Smooth muscle cell (in vitro differentiated cells): ENCODE data around the gene SKOR1. TPM values are rescaled to one million over a fixed set of nuclear protein-coding genes. Genes with fewer than 3 reads are reported as not detected.

Source experiments
- DNase-seq: peaks from one replicate; lab custom pipeline; 2025; ENCODE audit not compliant: unreplicated experiment; lab: John Stamatoyannopoulos, UW
- H2AFZ ChIP-seq: fragments of 200-600 bp; sonication (generic); 2 replicates; pipeline ENCODE4 v1.6.0; 2016; ENCODE audit warnings: antibody characterized with exemption, low read depth, mild to moderate bottlenecking
- H3F3A ChIP-seq: fragments of 200-600 bp; sonication (generic); 2 replicates; pipeline ENCODE4 v1.6.0; 2017; ENCODE audit warnings: antibody characterized with exemption, low read depth
- H3K27ac ChIP-seq: fragments of 200-600 bp; sonication (generic); 2 replicates; pipeline ENCODE4 v1.5.1; 2016; ENCODE audit warnings: low read depth, mild to moderate bottlenecking
- H3K27me3 ChIP-seq: fragments of 200-600 bp; sonication (generic); 2 replicates; pipeline ENCODE4 v1.6.1; 2016; ENCODE audit warnings: low read depth, mild to moderate bottlenecking
- H3K36me3 ChIP-seq: fragments of 200-600 bp; sonication (generic); 2 replicates; pipeline ENCODE4 v1.5.1; 2016; ENCODE audit warnings: low read depth
- H3K4me1 ChIP-seq: fragments of 200-600 bp; sonication (generic); 2 replicates; pipeline ENCODE4 v1.5.1; 2016; ENCODE audit warnings: low read depth
- H3K4me2 ChIP-seq: fragments of 200-600 bp; sonication (generic); 2 replicates; pipeline ENCODE4 v1.6.0; 2016; ENCODE audit warnings: mild to moderate bottlenecking
- H3K4me3 ChIP-seq: fragments of 200-600 bp; sonication (generic); 2 replicates; pipeline ENCODE4 v1.5.1; 2016; ENCODE audit warnings: mild to moderate bottlenecking
- H3K79me2 ChIP-seq: fragments of 200-600 bp; sonication (generic); 2 replicates; pipeline ENCODE4 v1.6.0; 2016; ENCODE audit warnings: low read depth, mild to moderate bottlenecking
- H3K9ac ChIP-seq: fragments of 200-600 bp; sonication (generic); 2 replicates; pipeline ENCODE4 v1.6.0; 2016; ENCODE audit warnings: low read depth
- H3K9me3 ChIP-seq: fragments of 200-600 bp; sonication (generic); replicated peaks from 2 replicates; pipeline ENCODE4 v1.5.1; 2016; ENCODE audit warnings: low read depth
- H4K20me1 ChIP-seq: fragments of 200-600 bp; sonication (generic); 2 replicates; pipeline ENCODE4 v1.6.0; 2016; ENCODE audit warnings: low read depth
- WGBS: methylation state at CpG from one replicate; pipeline ENCODE4 v1.1.7; 2016; ENCODE audit warnings: low lambda C conversion rate; 5-methylcytosine and 5-hydroxymethylcytosine counted together
- polyA plus RNA-seq: library from polyadenylated mRNA; unstranded; fragments of >200 nt; fragmentation: Nextera tagmentation; extraction: Ambion mirVana; gene quantifications from 2 replicates; pipeline ENCODE4 v1.2.1, GENCODE V29; 2016
- total RNA-seq: library from RNA; depleted of rRNA; stranded (reverse); fragments of >200 nt; gene quantifications from 2 replicates; pipeline ENCODE4 v1.2.3, GENCODE V29; 2014
- TF ChIP-seq, protein P1 (sequence below): fragments of 200-600 bp; sonication (generic); IDR thresholded peaks from 2 replicates; pipeline ENCODE4 v1.5.1; 2017; ENCODE audit warnings: borderline replicate concordance, mild to moderate bottlenecking, antibody characterized with exemption; ENCODE audit not compliant: insufficient read depth, poor library complexity, severe bottlenecking

The SKOR1 gene
- total and polyA plus RNA-seq, 2 experiments from 2014 or later, result 0.04 to 0.21 TPM

- WGBS, result 87% methylated on average over 8 of the region's 8 CpGs
- Histone ChIP-seq H4K20me1 (no peaks in the 10 kb centered on the region), H3K9me3 (no peaks in the 10 kb centered on the region), H3F3A (no peaks in the 10 kb centered on the region), H3K4me1 (peaks cover under 1% of the 10 kb centered on the region), H2AFZ (no peak overlapping the region), H3K4me2 (no peak overlapping the region), H3K9ac (no peak overlapping the region), H3K27me3 (no peaks in the 10 kb centered on the region), H3K36me3 (peaks cover 14% of the 10 kb centered on the region), H3K4me3 (no peak overlapping the region), H3K79me2 (no peaks in the 10 kb centered on the region), H3K27ac (no peak overlapping the region)
- DNase-seq, result no peak
- TF ChIP-seq, protein P1, sequence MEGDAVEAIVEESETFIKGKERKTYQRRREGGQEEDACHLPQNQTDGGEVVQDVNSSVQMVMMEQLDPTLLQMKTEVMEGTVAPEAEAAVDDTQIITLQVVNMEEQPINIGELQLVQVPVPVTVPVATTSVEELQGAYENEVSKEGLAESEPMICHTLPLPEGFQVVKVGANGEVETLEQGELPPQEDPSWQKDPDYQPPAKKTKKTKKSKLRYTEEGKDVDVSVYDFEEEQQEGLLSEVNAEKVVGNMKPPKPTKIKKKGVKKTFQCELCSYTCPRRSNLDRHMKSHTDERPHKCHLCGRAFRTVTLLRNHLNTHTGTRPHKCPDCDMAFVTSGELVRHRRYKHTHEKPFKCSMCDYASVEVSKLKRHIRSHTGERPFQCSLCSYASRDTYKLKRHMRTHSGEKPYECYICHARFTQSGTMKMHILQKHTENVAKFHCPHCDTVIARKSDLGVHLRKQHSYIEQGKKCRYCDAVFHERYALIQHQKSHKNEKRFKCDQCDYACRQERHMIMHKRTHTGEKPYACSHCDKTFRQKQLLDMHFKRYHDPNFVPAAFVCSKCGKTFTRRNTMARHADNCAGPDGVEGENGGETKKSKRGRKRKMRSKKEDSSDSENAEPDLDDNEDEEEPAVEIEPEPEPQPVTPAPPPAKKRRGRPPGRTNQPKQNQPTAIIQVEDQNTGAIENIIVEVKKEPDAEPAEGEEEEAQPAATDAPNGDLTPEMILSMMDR, result no peak
Measured at GRCh38 chr15:67792250-67792942, 32.9 kb upstream of the SKOR1 start.

GRCh38 chr15:67794832-67795574 lies 30.3 kb upstream of the SKOR1 start:
- Histone ChIP-seq H3K4me2 (no peak overlapping the region), H3K27ac (no peak overlapping the region), H3K4me3 (no peak overlapping the region), H3K27me3 (no peaks in the 10 kb centered on the region), H3K9ac (no peak overlapping the region), H3K36me3 (peaks cover 14% of the 10 kb centered on the region), H3F3A (no peaks in the 10 kb centered on the region), H3K4me1 (no peaks in the 10 kb centered on the region), H4K20me1 (no peaks in the 10 kb centered on the region), H3K9me3 (no peaks in the 10 kb centered on the region), H3K79me2 (no peaks in the 10 kb centered on the region), H2AFZ (no peak overlapping the region)
- TF ChIP-seq, protein P1, result no peak
- 98% methylated on average over 4 of the region's 4 CpGs for WGBS
- no peak for DNase-seq

DNA sequence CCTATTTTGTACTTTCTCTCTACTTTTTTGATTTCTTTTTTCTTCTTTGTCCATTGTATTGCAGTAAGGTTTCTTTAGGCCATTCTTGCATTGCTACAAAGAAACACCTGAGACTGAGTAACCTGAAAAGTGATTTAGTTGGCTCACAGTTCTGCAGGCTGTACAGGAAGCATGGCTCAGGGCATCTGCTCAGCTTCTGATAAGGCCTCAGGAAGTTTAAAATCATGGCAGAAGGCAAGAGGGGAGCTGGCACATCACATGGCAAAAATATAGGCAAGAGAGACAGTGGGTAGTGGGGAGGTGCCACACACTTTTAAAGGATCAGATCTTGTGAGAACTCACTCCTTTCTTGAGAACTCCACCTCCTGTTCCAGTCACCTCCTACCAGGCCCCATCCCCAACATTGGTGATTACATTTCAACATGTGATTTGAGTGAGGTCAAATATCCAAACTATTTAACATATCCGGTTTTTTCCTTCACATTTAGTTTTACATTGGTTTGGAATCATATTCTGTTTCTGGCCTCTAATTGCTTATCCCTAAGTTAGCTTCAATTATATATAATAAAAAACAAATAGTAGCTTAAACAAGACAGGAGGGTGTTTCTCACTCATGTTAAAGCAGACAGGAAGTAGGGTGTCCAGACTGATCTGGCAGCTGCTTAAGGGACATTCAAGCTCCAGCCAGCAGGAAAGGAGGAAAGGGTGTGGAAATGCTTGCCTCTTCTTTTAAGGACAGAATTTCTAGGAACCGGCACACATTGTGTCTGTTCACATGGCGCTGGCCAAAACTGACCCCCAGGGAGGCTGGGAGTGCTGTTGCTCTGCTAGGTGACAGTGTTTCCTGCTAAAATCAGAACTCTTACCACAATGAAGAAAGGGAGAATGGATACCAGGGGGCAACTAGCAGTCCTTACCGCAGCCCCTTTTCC lies 28.8 kb upstream of the SKOR1 start:
- H3K9ac ChIP-seq, result no peak overlapping the region
- H3K4me2 ChIP-seq, result no peak overlapping the region
- H3K36me3 ChIP-seq, result peaks cover 14% of the 10 kb centered on the region
- no peaks in the 10 kb centered on the region for H4K20me1 ChIP-seq
- H3K27me3 ChIP-seq, result no peaks in the 10 kb centered on the region
- H3K79me2 ChIP-seq, result no peaks in the 10 kb centered on the region
- H2AFZ ChIP-seq, result no peak overlapping the region
- H3F3A ChIP-seq, result no peaks in the 10 kb centered on the region
- no peaks in the 10 kb centered on the region for H3K4me1 ChIP-seq
- no peaks in the 10 kb centered on the region for H3K9me3 ChIP-seq
- TF ChIP-seq, protein P1, result no peak
- 91% methylated on average over 4 of the region's 4 CpGs for WGBS
- DNase-seq, result no peak
- no peak overlapping the region for H3K27ac ChIP-seq
- H3K4me3 ChIP-seq, result no peak overlapping the region
